Measurements from ENCODE around the gene PPP2R3A. TPM values are rescaled to one million over a fixed set of nuclear protein-coding genes. Genes with fewer than 3 reads are reported as not detected.
A peak's percentile ranks its signal among the peaks of the same experiment; 100 is the strongest.

PPP2R3A gene
- total and polyA plus RNA-seq, 7 experiments from 2014 or later, result 0.13 to 0.89 (median 0.40) TPM; not detected in 1

GRCh38 chr3:136196064-136196400 is 230.5 kb downstream of the PPP2R3A start, which contains the start of gene MSL2:
TSS of gene MSL2 (minus strand) at chr3:136196335. CDS start at chr3:136195113, 1,222 bp downstream.
- H3K27me3 ChIP-seq (ENCODE audit: control insufficient read depth in 2 of 2, insufficient read depth in 2 of 2, low read length in 2 of 2), result no peaks in the 10 kb centered on the region
- intact Hi-C loops (cut with micrococcal nuclease), result loop anchor here (1.0 to 10.0 kb wide), 12 partner anchors 21 to 1989 kb away; partner anchors contain the start of genes NCK1 (in 2 of the 2), PCCB (in 2 of the 2), STAG1 (in 2 of the 2) and ANAPC13 (in 1 of the 2)
- peaks cover 0 to 14% (median 0%) of the 10 kb centered on the region in 3 experiments for H3K36me3 ChIP-seq (ENCODE audit: control insufficient read depth in 2 of 3, insufficient read depth in 3 of 3, low read length in 3 of 3)
- CTCF ChIA-PET, result interaction anchor here (0.5 to 2.5 kb wide), 8 partner anchors 50 to 818 kb away, joined by 3 to 8 read pairs (median 4); partner anchors contain the start of genes NCK1, PCCB and STAG1
- no peaks in the 10 kb centered on the region for H3K9me3 ChIP-seq (ENCODE audit: control insufficient read depth in 2 of 3, low read length in 3 of 3)
- Mint-ChIP-seq H3K27ac (peak within 1 kb of the TSS; percentile 96 to 100 (median 99)), H3K27me3 (peaks cover 0 to 7% (median 0%) of the 10 kb centered on the region in 5 donors), H3K4me3 (peak within 1 kb of the TSS; percentile 91 to 99 (median 98)), H3K9me3 (peaks cover 0 to 17% (median 0%) of the 10 kb centered on the region in 11 donors), H3K36me3 (peaks cover 6 to 40% (median 13%) of the 10 kb centered on the region in 5 donors), H3K4me1 (peaks cover 21 to 42% (median 39%) of the 10 kb centered on the region in 7 donors)
- H3K4me1 ChIP-seq (ENCODE audit: control insufficient read depth in 2 of 2, insufficient read depth in 2 of 2, low read length in 2 of 2), result peaks cover 11% of the 10 kb centered on the region in 2 donors
- H3K4me3 ChIP-seq (ENCODE audit: low read length), result peak within 1 kb of the TSS; percentile 83
- no peak for DNase-seq
- POLR2A ChIA-PET, result interaction anchor here (0.6 to 6.3 kb wide), 19 partner anchors 9 to 818 kb away, joined by 3 to 78 read pairs (median 4); partner anchors contain the start of genes NCK1, PCCB and STAG1
- peak within 1 kb of the TSS; percentile 94 for H3K27ac ChIP-seq (ENCODE audit: low read depth, low read length)
- peak; percentile 66 for ATAC-seq

GRCh38 chr3:136196401-136197158 is 231.1 kb downstream of the PPP2R3A start:
- Histone ChIP-seq H3K27me3 (ENCODE audit: control insufficient read depth in 2 of 2, insufficient read depth in 2 of 2, low read length in 2 of 2) (no peaks in the 10 kb centered on the region), H3K36me3 (ENCODE audit: control insufficient read depth in 2 of 3, insufficient read depth in 3 of 3, low read length in 3 of 3) (peaks cover 0 to 14% (median 0%) of the 10 kb centered on the region in 3 experiments), H3K27ac (ENCODE audit: low read depth, low read length) (peak overlapping the region; percentile 94), H3K4me1 (ENCODE audit: control insufficient read depth in 2 of 2, insufficient read depth in 2 of 2, low read length in 2 of 2) (peaks cover 6 to 11% of the 10 kb centered on the region in 2 donors), H3K4me3 (ENCODE audit: low read length) (peak overlapping the region; percentile 77), H3K9me3 (ENCODE audit: control insufficient read depth in 2 of 3, low read length in 3 of 3) (no peaks in the 10 kb centered on the region)
- Mint-ChIP-seq H3K36me3 (peaks cover 6 to 37% (median 13%) of the 10 kb centered on the region in 5 donors), H3K27me3 (peaks cover 0 to 7% (median 0%) of the 10 kb centered on the region in 5 donors), H3K4me1 (peaks cover 20 to 38% (median 35%) of the 10 kb centered on the region in 7 donors), H3K27ac (peak overlapping the region; percentile 96 to 100 (median 99)), H3K9me3 (peaks cover 0 to 17% (median 0%) of the 10 kb centered on the region in 11 donors), H3K4me3 (peak overlapping the region; percentile 91 to 99 (median 98))
- DNase-seq, result peak; percentile 94 to 99 (median 98)
- CTCF ChIA-PET, result interaction anchor here (0.7 to 2.5 kb wide), 10 partner anchors 10 to 818 kb away, joined by 3 to 8 read pairs (median 4); partner anchors contain the start of genes NCK1, PCCB and STAG1
- ATAC-seq, result peak; percentile 73
- POLR2A ChIA-PET, result interaction anchor here (0.6 to 6.3 kb wide), 31 partner anchors 10 to 1711 kb away, joined by 3 to 78 read pairs (median 4); partner anchors contain the start of genes ANAPC13, CEP63, NCK1 and PCCB
- intact Hi-C loops (cut with micrococcal nuclease), result loop anchor here (1.0 to 10.0 kb wide), 12 partner anchors 20 to 1988 kb away; partner anchors contain the start of genes NCK1 (in 2 of the 2), PCCB (in 2 of the 2), STAG1 (in 2 of the 2) and ANAPC13 (in 1 of the 2)

- Histone ChIP-seq H3K27me3 (ENCODE audit: control insufficient read depth in 2 of 2, insufficient read depth in 2 of 2, low read length in 2 of 2) (no peaks in the 10 kb centered on the region), H3K36me3 (ENCODE audit: control insufficient read depth in 2 of 3, insufficient read depth in 3 of 3, low read length in 3 of 3) (peaks cover 0 to 14% (median 0%) of the 10 kb centered on the region in 3 experiments), H3K4me1 (ENCODE audit: control insufficient read depth in 2 of 2, insufficient read depth in 2 of 2, low read length in 2 of 2) (peaks cover 6 to 11% of the 10 kb centered on the region in 2 donors), H3K4me3 (ENCODE audit: low read length) (peak overlapping the region; percentile 77), H3K27ac (ENCODE audit: low read depth, low read length) (peak overlapping the region; percentile 94), H3K9me3 (ENCODE audit: control insufficient read depth in 2 of 3, low read length in 3 of 3) (no peaks in the 10 kb centered on the region)
- ATAC-seq, result no peak
- peaks cover 19 to 31% (median 28%) of the 10 kb centered on the region in 7 donors for H3K4me1 Mint-ChIP-seq
- peak in 2 of 9 donors; percentile 65 to 72 for DNase-seq
- intact Hi-C loops (cut with micrococcal nuclease), result loop anchor here (2.0 to 10.0 kb wide), 8 partner anchors 20 to 1988 kb away; partner anchors contain the start of genes ARMC8 (in 1 of the 2), DBR1 (in 1 of the 2) and PPP2R3A (in 1 of the 2)
- POLR2A ChIA-PET, result interaction anchor here (0.6 to 6.3 kb wide), 25 partner anchors 8 to 1976 kb away, joined by 3 to 78 read pairs (median 4); partner anchors contain the start of genes ANAPC13, CEP63, NCK1 and PCCB
- peak overlapping the region; percentile 91 to 99 (median 98) for H3K4me3 Mint-ChIP-seq
- peak overlapping the region; percentile 96 to 100 (median 99) for H3K27ac Mint-ChIP-seq
- H3K27me3 Mint-ChIP-seq, result peaks cover 0 to 11% (median 0%) of the 10 kb centered on the region in 5 donors
- CTCF ChIA-PET, result interaction anchor here (0.6 to 2.5 kb wide), 9 partner anchors 10 to 817 kb away, joined by 3 to 8 read pairs (median 4); partner anchors contain the start of genes PCCB and STAG1
- H3K9me3 Mint-ChIP-seq, result peaks cover 0 to 17% (median 0%) of the 10 kb centered on the region in 11 donors
- H3K36me3 Mint-ChIP-seq, result peaks cover 6 to 34% (median 13%) of the 10 kb centered on the region in 5 donors
Measured at GRCh38 chr3:136197159-136197793, 231.7 kb downstream of the PPP2R3A start.

Other genes starting within 250 kb of the PPP2R3A start
- gene MSL2, start 230.6 kb downstream of the PPP2R3A start, total RNA-seq, result 100 to 1,000 TPM in 3 of 5 experiments, 10 to 100 TPM in 2; 57.8 to 110 (median 107) TPM
- gene MSL2, start 230.6 kb downstream of the PPP2R3A start, polyA plus RNA-seq, result 10 to 100 TPM; 40.9 to 42.8 TPM

Data from naive thymus-derived CD4-positive, alpha-beta T cell (primary cell).